IMR-90 (cell line): ENCODE results near the gene FLYWCH1. TPM values are rescaled to one million over a fixed set of nuclear protein-coding genes. Genes with fewer than 3 reads are reported as not detected.

Experiments used
- ATAC-seq: fragments of 200-7000 bp; cut with Tn5 transposase; 2 replicates; pipeline ENCODE4 v1.9.1; 2020; ENCODE audit warnings: low read depth, mild to moderate bottlenecking, moderate library complexity
- BruUV-seq: library from RNA; stranded (reverse); fragments of 400-500 nt; replicated peaks from 2 replicates; lab custom pipeline; 2021; lab: Mats Ljungman, UMichigan
- CTCF ChIA-PET: fragments of 300-600 bp; formaldehyde crosslinking; extraction: SDS; loops from one replicate; lab custom pipeline; 2021; ENCODE audit warnings: antibody characterized with exemption; lab: Yijun Ruan, JAX
- POLR2A ChIA-PET: fragments of 300-600 bp; sonication (Branson Sonifier 250); formaldehyde crosslinking; loops from one replicate; lab custom pipeline; 2022; ENCODE audit warnings: antibody characterized with exemption; ENCODE audit not compliant: unreplicated experiment; lab: Charles Lee
- DNase-seq: peaks from one replicate; pipeline ENCODE4 v3.0.0; 2013
- H2AFZ ChIP-seq: replicated peaks from 2 replicates; pipeline ENCODE3; 2013; ENCODE audit warnings: low read length, mild to moderate bottlenecking; ENCODE audit not compliant: poor library complexity
- H2AK5ac ChIP-seq: 2 replicates; pipeline ENCODE4 v1.6.1; 2013; ENCODE audit warnings: low read depth, low read length, inconsistent platforms
- H2AK9ac ChIP-seq: replicated peaks from 2 replicates; pipeline ENCODE3; 2013; ENCODE audit warnings: mild to moderate bottlenecking, low read depth, low read length, moderate library complexity; ENCODE audit not compliant: poor library complexity
- H2BK120ac ChIP-seq: 2 replicates; pipeline ENCODE4 v1.6.1; 2013; ENCODE audit warnings: low read depth, low read length, inconsistent platforms
- H2BK15ac ChIP-seq: 3 replicates; pipeline ENCODE4 v1.6.1; 2013; ENCODE audit warnings: low read depth, low read length, inconsistent platforms
- H2BK20ac ChIP-seq: 2 replicates; pipeline ENCODE4 v1.6.1; 2013; ENCODE audit warnings: low read depth, mild to moderate bottlenecking, inconsistent platforms, low read length, moderate library complexity
- H2BK5ac ChIP-seq: 2 replicates; pipeline ENCODE4 v1.6.1; 2013; ENCODE audit warnings: mild to moderate bottlenecking, low read depth, low read length, inconsistent platforms; ENCODE audit not compliant: poor library complexity, severe bottlenecking
- H3K14ac ChIP-seq: replicated peaks from 2 replicates; pipeline ENCODE4 v1.6.1; 2013; ENCODE audit warnings: low read depth, low read length, inconsistent platforms
- H3K18ac ChIP-seq: 2 replicates; pipeline ENCODE4 v1.6.1; 2013; ENCODE audit warnings: low read depth, low read length, control low read depth
- H3K23ac ChIP-seq: 2 replicates; pipeline ENCODE4 v1.6.1; 2013; ENCODE audit warnings: low read depth, low read length, inconsistent platforms
- H3K27ac ChIP-seq: 2 replicates; pipeline ENCODE4 v1.5.1; 2013; ENCODE audit warnings: mild to moderate bottlenecking, control low read depth, low read length; ENCODE audit not compliant: insufficient read depth
- H3K27me3 ChIP-seq: 2 replicates; pipeline ENCODE4 v1.6.1; 2013; ENCODE audit warnings: low read length; ENCODE audit not compliant: control insufficient read depth, insufficient read depth
- H3K36me3 ChIP-seq: 2 replicates; pipeline ENCODE4 v1.6.1; 2013; ENCODE audit warnings: low read length, mixed read lengths; ENCODE audit not compliant: control insufficient read depth, insufficient read depth
- H3K4ac ChIP-seq: 2 replicates; pipeline ENCODE4 v1.6.1; 2013; ENCODE audit warnings: low read depth, low read length, inconsistent platforms
- H3K4me1 ChIP-seq: 2 replicates; pipeline ENCODE4 v1.6.1; 2013; ENCODE audit warnings: low read length, mixed read lengths; ENCODE audit not compliant: control insufficient read depth, insufficient read depth
- H3K4me2 ChIP-seq: 2 replicates; pipeline ENCODE4 v1.6.1; 2013; ENCODE audit warnings: low read depth, mild to moderate bottlenecking, control low read depth, low read length, moderate library complexity
- H3K4me3 ChIP-seq: 2 replicates; pipeline ENCODE4 v1.5.1; 2013; ENCODE audit warnings: low read depth, mild to moderate bottlenecking, control low read depth, low read length, moderate library complexity; ENCODE audit not compliant: insufficient read depth
- H3K56ac ChIP-seq: 2 replicates; pipeline ENCODE4 v1.6.1; 2013; ENCODE audit warnings: low read length, inconsistent platforms; ENCODE audit not compliant: insufficient read depth; ENCODE audit errors: extremely low read depth
- H3K79me1 ChIP-seq, 2 experiments: 2 replicates each; pipeline ENCODE4 v1.6.1; 2013; ENCODE audit warnings: low read length in 2 of 2, inconsistent platforms in 1 of 2, low read depth in 1 of 2
- H3K9ac ChIP-seq: 2 replicates; pipeline ENCODE4 v1.6.1; 2013; ENCODE audit warnings: low read depth, low read length, control low read depth
- H3K9me1 ChIP-seq: 2 replicates; pipeline ENCODE4 v1.6.1; 2013; ENCODE audit warnings: low read length, inconsistent platforms; ENCODE audit not compliant: insufficient read depth
- H3K9me3 ChIP-seq: 2 replicates; pipeline ENCODE4 v1.6.1; 2013; ENCODE audit warnings: low read length; ENCODE audit not compliant: control insufficient read depth, insufficient read depth
- H4K20me1 ChIP-seq: 2 replicates; pipeline ENCODE4 v1.6.1; 2013; ENCODE audit warnings: low read length, inconsistent platforms; ENCODE audit not compliant: insufficient read depth
- H4K5ac ChIP-seq: 2 replicates; pipeline ENCODE4 v1.6.1; 2013; ENCODE audit warnings: mild to moderate bottlenecking, low read depth, low read length, control low read depth
- H4K8ac ChIP-seq, 2 experiments: 2 replicates each; pipeline ENCODE4 v1.6.1; 2013; ENCODE audit warnings: low read depth in 2 of 2, low read length in 2 of 2, control low read depth in 1 of 2, inconsistent platforms in 1 of 2
- H4K91ac ChIP-seq: 2 replicates; pipeline ENCODE4 v1.6.1; 2013; ENCODE audit warnings: low read depth, low read length, inconsistent platforms; ENCODE audit not compliant: insufficient read depth
- BHLHE40 ChIP-seq: fragments of 150-350 bp; IDR thresholded peaks from 2 replicates; pipeline ENCODE4 v1.6.1; 2016; ENCODE audit warnings: mild to moderate bottlenecking, low read depth, low read length
- CEBPB ChIP-seq: IDR thresholded peaks from 2 replicates; pipeline ENCODE4 v1.6.1; 2012; ENCODE audit warnings: low read depth, low read length, improper control_type of control experiment
- CHD1 ChIP-seq: IDR thresholded peaks from 2 replicates; pipeline ENCODE4 v1.6.1; 2012; ENCODE audit warnings: low read depth, low read length, improper control_type of control experiment
- FOS ChIP-seq: fragments of 150-350 bp; IDR thresholded peaks from 2 replicates; pipeline ENCODE4 v1.6.1; 2016; ENCODE audit warnings: low read depth, low read length
- MAFK ChIP-seq: IDR thresholded peaks from 2 replicates; pipeline ENCODE4 v1.6.1; 2012; ENCODE audit warnings: low read depth, low read length, improper control_type of control experiment
- NFE2L2 ChIP-seq: fragments of 150-350 bp; IDR thresholded peaks from 2 replicates; pipeline ENCODE4 v1.6.1; 2016; ENCODE audit warnings: low read depth, mild to moderate bottlenecking, low read length
- WGBS, 2 experiments: methylation state at CpG; one replicate each; pipeline versions ENCODE4 v1.1.5 to v1.1.7; 2013; ENCODE audit warnings: missing lambda C conversion rate in 2 of 2; ENCODE audit not compliant: insufficient read length in 1 of 2; ENCODE audit errors: extremely low coverage in 2 of 2; 5-methylcytosine and 5-hydroxymethylcytosine counted together
- dilution Hi-C: fragments of 300-500 bp; cut with HindIII; formaldehyde crosslinking; loops from one replicate; pipeline ENCODE4 v1.14.3; 2018; ENCODE audit warnings: low sequenced_read_pairs; ENCODE audit not compliant: unreplicated experiment
- in situ Hi-C: fragments of 300-500 bp; cut with MboI; formaldehyde crosslinking; loops from 3 replicates; pipeline ENCODE4 v1.14.3; 2019; ENCODE audit warnings: low sequenced_read_pairs, inconsistent platforms, mixed read lengths
- intact Hi-C: fragments of 100-400 bp; cut with micrococcal nuclease; formaldehyde crosslinking; loops from 2 replicates; pipeline ENCODE4 v1.10.0; 2022
- microRNA-seq, 2 experiments: library from miRNA; stranded (forward) in 1 of 2; unstranded in 1 of 2; fragments of 10-50 nt in 1 of 2; fragments of <30 nt in 1 of 2; gene quantifications in 1 of 2; microRNA quantifications in 1 of 2; one replicate each; pipeline versions ENCODE3 to v1.1.0; 2013 to 2020; ENCODE audit not compliant: insufficient read depth in 1 of 2, insufficient read length in 1 of 2, unreplicated experiment in 1 of 2
- polyA plus RNA-seq, 3 experiments: library from polyadenylated mRNA; depleted of rRNA; stranded (reverse); fragments of >200 nt; gene quantifications; 2 replicates each; pipeline ENCODE4 v1.2.3, GENCODE V29; 2012; ENCODE audit warnings: low replicate concordance in 1 of 3
- small RNA-seq, 5 experiments: library from RNA; depleted of rRNA; stranded (forward); fragments of <200 nt; gene quantifications; one replicate each; pipeline ENCODE3, GENCODE V24; 2012
- total RNA-seq: library from RNA; depleted of rRNA; stranded (reverse); fragments of >200 nt; gene quantifications from 2 replicates; pipeline ENCODE4 v1.2.3, GENCODE V29; 2012; rRNA removed

The FLYWCH1 gene
- total and polyA plus RNA-seq, 2 of the 4 experiments (the other 2 are of a cell fraction), result 14.3 to 25.2 TPM

DNA sequence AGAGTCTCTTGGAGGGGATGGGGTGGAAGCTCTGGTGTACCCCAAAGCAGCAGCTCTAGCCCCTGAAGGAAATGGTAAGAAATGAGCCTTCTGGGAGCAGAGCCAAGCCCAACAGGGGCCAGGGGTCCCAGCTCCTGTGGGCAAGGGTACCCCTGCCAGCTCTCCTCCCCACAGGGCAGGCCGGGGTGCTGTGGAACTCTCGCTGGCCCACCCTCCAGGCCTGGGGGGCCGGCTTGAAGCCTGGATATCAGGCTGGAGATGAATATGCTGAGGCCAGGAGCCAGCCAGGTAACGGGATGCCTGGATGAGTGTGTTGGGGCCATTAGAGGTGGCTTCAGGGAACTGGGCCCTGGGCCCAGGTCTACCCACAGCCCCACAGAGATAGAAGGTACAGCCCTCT, 88.8 kb downstream of the FLYWCH1 start:
- POLR2A ChIA-PET, result no interaction called here

More for the DNA sequence above, 88.8 kb downstream of the FLYWCH1 start:
- Histone ChIP-seq H2AFZ (no peak overlapping the region), H3K4me1 (no peaks in the 10 kb centered on the region), H2BK120ac (no peak overlapping the region), H3K23ac (no peak overlapping the region), H2BK20ac (no peak overlapping the region), H4K91ac (no peak overlapping the region), H4K5ac (no peak overlapping the region), H3K4ac (no peak overlapping the region), H3K18ac (no peak overlapping the region), H3K36me3 (no peaks in the 10 kb centered on the region), H2BK15ac (no peak overlapping the region), H3K56ac (no peak overlapping the region), H3K14ac (no peak overlapping the region), H3K9ac (no peak overlapping the region), H3K4me3 (no peak overlapping the region), H3K27ac (no peak overlapping the region), H2AK5ac (no peak overlapping the region), H2AK9ac (no peak overlapping the region), H3K4me2 (no peak overlapping the region), H4K8ac (no peak overlapping the region), H4K20me1 (no peaks in the 10 kb centered on the region), H2BK5ac (no peak overlapping the region), H3K27me3 (peaks cover 53% of the 10 kb centered on the region), H3K9me3 (no peaks in the 10 kb centered on the region), H3K79me1 (no peaks in the 10 kb centered on the region), H3K9me1 (no peaks in the 10 kb centered on the region)
- ATAC-seq (no peak), DNase-seq (no peak)
- intact Hi-C loops, result no loop called here
- dilution Hi-C loops, result no loop called here
- 80% methylated on average over 1 of the region's 4 CpGs; no CpG with 5 or more reads in 1 of the 2 experiments for WGBS, 2 experiments
- BruUV-seq, result no TSS peak
- in situ Hi-C loops, result no loop called here
- CTCF ChIA-PET, result interaction anchor here (1.3 kb wide), 1 partner anchor 31 kb away, joined by 6 read pairs; no protein-coding TSS in a partner anchor
- TF ChIP-seq MAFK (no peak), CHD1 (no peak), FOS (no peak), NFE2L2 (no peak), CEBPB (no peak), BHLHE40 (no peak)

Small RNAs within 50 kb of the gene (microRNA-seq; reads per million reads assigned to microRNA genes)
- gene LINC00514 (ENCODE audit: insufficient read depth, insufficient read length), result not detected

Small RNAs within 50 kb of the gene (small RNA-seq; reads per million reads assigned to genes)
- 0 reads per million in 5 experiments for gene LINC00514

Other genes with a start within 250 kb of the FLYWCH1 start
- gene KCTD5, start 229.4 kb upstream of the FLYWCH1 start, total RNA-seq, result 17.2 and 19.4 TPM in 2 replicates
- gene KCTD5, start 229.4 kb upstream of the FLYWCH1 start, polyA plus RNA-seq (2012; rRNA removed), result 38.9 and 56.2 TPM in 2 replicates
- gene PRSS27, start 191.7 kb upstream of the FLYWCH1 start, total RNA-seq, result under 0.01 TPM in 2 replicates
- gene PRSS27, start 191.7 kb upstream of the FLYWCH1 start, polyA plus RNA-seq (2012; rRNA removed), result 0.58 and 0.83 TPM in 2 replicates
- 20.3 and 21.1 TPM in 2 replicates for gene SRRM2, start 159.3 kb upstream of the FLYWCH1 start, total RNA-seq
- 300 and 301 TPM in 2 replicates for gene SRRM2, start 159.3 kb upstream of the FLYWCH1 start, polyA plus RNA-seq (2012; rRNA removed)
- 225 and 5,859 TPM in 2 replicates for gene ELOB, start 134.7 kb upstream of the FLYWCH1 start, total RNA-seq
- 442 and 481 TPM in 2 replicates for gene ELOB, start 134.7 kb upstream of the FLYWCH1 start, polyA plus RNA-seq (2012; rRNA removed)
- gene PRSS33, start 124.4 kb upstream of the FLYWCH1 start, total RNA-seq, result not detected in 2 replicates
- gene PRSS33, start 124.4 kb upstream of the FLYWCH1 start, polyA plus RNA-seq (2012; rRNA removed), result not detected in 2 replicates
- gene PRSS41, start 113.5 kb upstream of the FLYWCH1 start, total RNA-seq, result not detected in 2 replicates
- not detected in 2 replicates for gene PRSS41, start 113.5 kb upstream of the FLYWCH1 start, polyA plus RNA-seq (2012; rRNA removed)
- not detected in 2 replicates for gene PRSS21, start 94.7 kb upstream of the FLYWCH1 start, total RNA-seq
- 0.21 and 0.47 TPM in 2 replicates for gene PRSS21, start 94.7 kb upstream of the FLYWCH1 start, polyA plus RNA-seq (2012; rRNA removed)
- 0.28 and 0.54 TPM in 2 replicates for gene ZG16B, start 81.6 kb upstream of the FLYWCH1 start, total RNA-seq
- 0.46 and 0.65 TPM in 2 replicates for gene ZG16B, start 81.6 kb upstream of the FLYWCH1 start, polyA plus RNA-seq (2012; rRNA removed)
- gene PRSS22, start 53.8 kb upstream of the FLYWCH1 start, total RNA-seq, result not detected in 2 replicates
- not detected in 2 replicates for gene PRSS22, start 53.8 kb upstream of the FLYWCH1 start, polyA plus RNA-seq (2012; rRNA removed)
- gene FLYWCH2, start 28.7 kb upstream of the FLYWCH1 start, total RNA-seq, result 42.3 and 48.9 TPM in 2 replicates
- 66.3 and 77.2 TPM in 2 replicates for gene FLYWCH2, start 28.7 kb upstream of the FLYWCH1 start, polyA plus RNA-seq (2012; rRNA removed)
- gene KREMEN2, start 52.3 kb downstream of the FLYWCH1 start, total RNA-seq, result not detected in 2 replicates
- 0.03 and 0.11 TPM in 2 replicates for gene KREMEN2, start 52.3 kb downstream of the FLYWCH1 start, polyA plus RNA-seq (2012; rRNA removed)
- 2.2 TPM in 2 replicates for gene PAQR4, start 57.4 kb downstream of the FLYWCH1 start, total RNA-seq
- gene PAQR4, start 57.4 kb downstream of the FLYWCH1 start, polyA plus RNA-seq (2012; rRNA removed), result 10.0 and 10.1 TPM in 2 replicates
- gene PKMYT1, start 68.5 kb downstream of the FLYWCH1 start, total RNA-seq, result 1.8 and 2.8 TPM in 2 replicates
- gene PKMYT1, start 68.5 kb downstream of the FLYWCH1 start, polyA plus RNA-seq (2012; rRNA removed), result 14.9 and 18.7 TPM in 2 replicates
- gene CLDN9, start 101.0 kb downstream of the FLYWCH1 start, total RNA-seq, result not detected in 2 replicates
- gene CLDN9, start 101.0 kb downstream of the FLYWCH1 start, polyA plus RNA-seq (2012; rRNA removed), result 0.05 TPM in 1 of 2 replicates, not detected in the other
- gene CLDN6, start 106.3 kb downstream of the FLYWCH1 start, total RNA-seq, result not detected in 2 replicates
- gene CLDN6, start 106.3 kb downstream of the FLYWCH1 start, polyA plus RNA-seq (2012; rRNA removed), result 0.07 and 0.14 TPM in 2 replicates
- 103 and 118 TPM in 2 replicates for gene TNFRSF12A, start 108.4 kb downstream of the FLYWCH1 start, total RNA-seq
- gene TNFRSF12A, start 108.4 kb downstream of the FLYWCH1 start, polyA plus RNA-seq (2012; rRNA removed), result 304 and 346 TPM in 2 replicates
- 7.2 and 9.7 TPM in 2 replicates for gene HCFC1R1, start 112.0 kb downstream of the FLYWCH1 start, total RNA-seq
- 57.9 and 121 TPM in 2 replicates for gene HCFC1R1, start 112.0 kb downstream of the FLYWCH1 start, polyA plus RNA-seq (2012; rRNA removed)
- gene THOC6, start 112.1 kb downstream of the FLYWCH1 start, total RNA-seq, result 16.1 and 16.8 TPM in 2 replicates
- 23.1 and 26.0 TPM in 2 replicates for gene THOC6, start 112.1 kb downstream of the FLYWCH1 start, polyA plus RNA-seq (2012; rRNA removed)
- gene BICDL2, start 125.0 kb downstream of the FLYWCH1 start, total RNA-seq, result under 0.01 and 0.18 TPM in 2 replicates
- gene BICDL2, start 125.0 kb downstream of the FLYWCH1 start, polyA plus RNA-seq (2012; rRNA removed), result 0.17 and 0.19 TPM in 2 replicates
- gene MMP25, start 134.6 kb downstream of the FLYWCH1 start, total RNA-seq, result not detected in 2 replicates
- gene MMP25, start 134.6 kb downstream of the FLYWCH1 start, polyA plus RNA-seq (2012; rRNA removed), result 0.07 TPM in 2 replicates
- gene IL32, start 153.7 kb downstream of the FLYWCH1 start, total RNA-seq, result 21.7 and 25.6 TPM in 2 replicates
- gene IL32, start 153.7 kb downstream of the FLYWCH1 start, polyA plus RNA-seq (2012; rRNA removed), result 95.7 and 99.9 TPM in 2 replicates
- not detected in 2 replicates for gene ZSCAN10, start 187.4 kb downstream of the FLYWCH1 start, total RNA-seq
- gene ZSCAN10, start 187.4 kb downstream of the FLYWCH1 start, polyA plus RNA-seq (2012; rRNA removed), result not detected in 2 replicates
- 8.2 and 8.3 TPM in 2 replicates for gene ZNF205, start 200.7 kb downstream of the FLYWCH1 start, total RNA-seq
- 12.7 and 14.5 TPM in 2 replicates for gene ZNF205, start 200.7 kb downstream of the FLYWCH1 start, polyA plus RNA-seq (2012; rRNA removed)
- gene ZNF213, start 223.1 kb downstream of the FLYWCH1 start, total RNA-seq, result 0.56 and 0.72 TPM in 2 replicates
- gene ZNF213, start 223.1 kb downstream of the FLYWCH1 start, polyA plus RNA-seq (2012; rRNA removed), result 4.0 and 4.1 TPM in 2 replicates